Stimulated activated CD4-positive, alpha-beta T cell treated with anti-CD3 and anti-CD28 coated beads, Interleukin-2, amount 100 ng/mL, for 4 hours (primary cell): ENCODE measurements around the gene TBX2.
"Not testable (repeated sequence)": the region's sequence is repeated elsewhere in the genome, so short reads cannot be mapped to it uniquely, and the experiment has no call there.

ENCODE experiments used
- DNase-seq: peaks from one replicate; pipeline ENCODE4 v3.0.0-alpha.2; 2020; ENCODE audit warnings: low read depth

The TBX2 gene

DNA sequence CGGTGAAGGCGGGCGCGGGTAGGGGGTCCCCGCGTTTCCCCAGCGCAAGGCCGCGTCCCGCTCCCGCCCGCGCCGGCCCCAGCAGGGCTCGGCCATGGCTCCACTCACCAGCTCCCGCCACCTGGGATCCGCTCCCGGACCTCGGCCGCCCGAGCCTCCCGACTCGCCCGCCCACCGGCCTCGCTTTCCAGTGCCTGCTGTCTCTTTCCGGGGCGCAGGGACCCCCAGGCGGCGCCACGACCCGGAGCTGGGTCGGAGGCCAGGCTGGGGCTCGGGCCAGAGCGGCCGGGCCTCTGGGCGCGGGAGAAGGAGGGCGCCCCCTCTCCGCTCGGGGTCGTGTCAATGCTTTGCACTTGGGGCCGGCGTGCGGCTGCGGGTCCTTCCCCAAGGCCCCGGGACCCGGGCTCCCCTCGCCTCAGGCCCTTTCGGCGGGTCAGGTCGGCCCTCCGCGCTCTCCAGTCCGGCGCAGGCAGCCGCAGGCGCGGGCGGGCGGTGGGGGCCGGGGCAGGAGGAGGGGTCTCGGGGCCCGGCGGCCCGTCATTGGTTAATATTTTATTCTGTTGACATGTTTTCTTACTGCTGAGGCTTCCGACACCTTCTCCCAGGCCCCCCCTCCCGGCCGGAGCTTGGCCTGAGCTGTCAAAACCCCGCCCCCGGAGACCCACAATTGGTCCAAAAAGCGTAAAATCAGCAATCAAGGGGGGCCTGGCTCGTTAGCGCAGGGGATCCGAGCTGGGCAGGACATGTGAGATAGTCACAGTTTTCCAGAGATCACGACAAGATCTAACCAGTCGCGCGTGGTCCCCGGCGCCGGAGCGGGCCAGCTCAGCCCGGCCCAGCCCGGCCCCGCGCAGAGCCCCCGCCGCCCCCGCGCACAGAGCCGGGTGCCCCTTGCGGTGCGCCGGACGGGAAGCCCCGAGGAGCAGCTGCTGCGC is at the start of gene TBX2:
Gene TBX2 (plus strand): TSS at position 713 of the 935 bp plus-strand sequence. CDS start 334 bp downstream, outside the sequence.
- DNase-seq: no peak

GRCh38 chr17:61351745-61352407 is 47.8 kb upstream of the TBX2 start:
- DNase-seq: no peak

DNA sequence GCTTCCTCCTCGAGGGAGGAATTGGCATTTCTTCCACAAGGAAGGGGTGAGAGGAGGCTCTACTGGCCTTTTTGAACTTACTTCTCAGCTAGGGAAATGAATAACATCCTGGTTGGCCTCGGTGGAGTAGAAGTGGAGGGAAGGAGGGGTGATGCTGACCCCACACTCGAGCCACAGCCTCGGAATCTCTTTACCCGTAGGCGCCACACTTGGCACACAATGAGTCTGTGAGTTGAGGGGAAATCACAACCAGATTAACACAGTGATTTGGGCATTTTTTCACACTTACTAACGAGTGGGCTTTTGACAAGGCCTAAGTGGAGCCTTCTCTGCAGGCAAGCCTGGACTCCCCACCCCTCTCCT is 47.3 kb upstream of the TBX2 start:
- no peak for DNase-seq

DNA sequence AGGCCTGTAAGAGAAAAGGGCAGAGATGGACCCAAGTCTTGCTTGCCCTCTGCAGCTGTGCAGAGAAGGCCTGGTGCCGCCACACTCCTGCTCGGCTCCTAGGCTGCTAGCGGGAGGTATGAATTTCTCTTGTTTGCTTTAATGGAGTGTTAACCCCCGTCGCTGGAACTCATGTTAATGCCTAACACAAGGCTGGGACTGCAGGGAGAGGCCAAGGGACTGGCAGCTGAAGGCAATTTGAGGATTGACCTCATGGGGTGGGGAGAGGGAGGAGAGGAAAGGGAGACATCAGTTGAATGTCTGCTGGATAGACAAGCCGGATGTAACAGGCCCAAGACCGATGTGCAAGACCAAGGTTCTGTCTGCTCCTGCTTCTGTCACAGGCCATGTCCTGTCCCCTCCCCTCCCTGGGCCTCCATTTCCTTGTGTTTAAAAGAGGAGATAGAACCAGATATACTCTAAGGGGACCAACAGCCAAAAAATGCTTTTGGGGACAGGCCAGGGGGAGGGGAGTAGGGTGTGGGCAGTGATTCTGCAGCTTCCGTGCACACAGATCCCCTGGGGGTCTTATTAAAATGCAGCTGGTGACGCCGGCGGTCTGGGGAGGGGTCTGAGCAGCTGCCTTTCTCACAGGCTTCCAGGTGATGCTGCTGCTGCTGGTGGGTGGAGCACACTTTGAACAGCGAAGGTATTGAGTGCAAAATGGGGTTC is 46.7 kb upstream of the TBX2 start:
- DNase-seq: no peak

DNA sequence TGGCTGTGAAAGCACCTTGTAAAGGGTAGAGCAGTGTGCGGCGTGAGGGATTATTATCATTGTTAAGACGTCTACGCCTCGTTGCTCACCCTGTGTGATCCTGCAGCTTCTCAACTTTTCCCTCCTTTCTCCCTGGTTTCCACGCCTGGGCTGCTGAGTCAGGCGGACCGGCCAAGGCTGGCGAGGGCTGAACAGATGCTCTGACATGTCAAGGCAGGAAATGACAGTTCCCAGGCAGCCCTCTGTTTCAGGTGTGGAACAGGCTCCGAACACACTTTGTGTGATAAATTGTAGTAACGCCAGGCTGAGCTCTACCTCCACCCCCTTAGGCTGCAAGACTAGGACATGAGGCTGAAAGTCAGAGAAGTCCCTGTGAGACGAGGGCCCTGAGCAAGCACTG is 46.0 kb upstream of the TBX2 start:
- DNase-seq: no peak

- no peak for DNase-seq
These were observed 44.5 kb upstream of the TBX2 start for GRCh38 chr17:61354895-61355874.

DNA sequence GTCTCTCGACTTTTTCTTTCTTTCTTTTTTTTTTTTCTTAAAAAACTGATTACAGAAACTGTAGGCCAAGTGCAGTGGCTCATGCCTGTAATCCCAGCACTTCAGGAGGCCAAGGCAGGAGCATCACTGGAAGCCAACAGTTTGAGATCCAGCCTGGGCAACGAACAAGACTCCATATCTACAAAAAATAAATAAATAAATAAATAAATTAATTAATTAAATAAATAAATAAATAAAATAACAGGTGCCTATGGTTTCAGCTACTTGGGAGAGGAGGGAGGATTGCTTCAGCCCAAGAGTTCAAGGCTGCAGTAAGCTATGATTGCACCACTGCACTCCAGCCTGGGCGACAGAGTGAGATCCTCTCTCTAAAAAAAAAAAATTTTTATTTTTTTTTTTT is 42.6 kb upstream of the TBX2 start:
- not testable (repeated sequence) for DNase-seq

DNA sequence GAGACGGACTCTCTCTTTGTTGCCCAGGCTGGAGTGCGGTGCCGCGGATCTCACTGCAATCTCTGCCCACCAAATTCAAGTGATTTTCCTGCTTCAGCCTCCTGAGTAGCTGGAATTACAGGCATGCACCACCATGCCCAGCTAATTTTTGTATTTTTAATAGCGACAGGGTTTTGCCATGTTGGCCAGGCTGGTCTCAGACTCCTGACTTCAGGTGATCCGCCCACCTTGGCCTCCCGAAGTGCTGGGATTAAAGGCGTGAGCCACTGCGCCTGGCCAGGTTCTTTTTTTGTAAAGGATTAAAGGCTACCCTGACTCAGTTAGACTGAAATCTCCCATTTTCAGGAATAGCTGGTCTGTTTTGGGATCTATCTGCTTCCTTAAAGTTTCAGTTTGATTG is 40.1 kb upstream of the TBX2 start:
- DNase-seq: not testable (repeated sequence)

DNA sequence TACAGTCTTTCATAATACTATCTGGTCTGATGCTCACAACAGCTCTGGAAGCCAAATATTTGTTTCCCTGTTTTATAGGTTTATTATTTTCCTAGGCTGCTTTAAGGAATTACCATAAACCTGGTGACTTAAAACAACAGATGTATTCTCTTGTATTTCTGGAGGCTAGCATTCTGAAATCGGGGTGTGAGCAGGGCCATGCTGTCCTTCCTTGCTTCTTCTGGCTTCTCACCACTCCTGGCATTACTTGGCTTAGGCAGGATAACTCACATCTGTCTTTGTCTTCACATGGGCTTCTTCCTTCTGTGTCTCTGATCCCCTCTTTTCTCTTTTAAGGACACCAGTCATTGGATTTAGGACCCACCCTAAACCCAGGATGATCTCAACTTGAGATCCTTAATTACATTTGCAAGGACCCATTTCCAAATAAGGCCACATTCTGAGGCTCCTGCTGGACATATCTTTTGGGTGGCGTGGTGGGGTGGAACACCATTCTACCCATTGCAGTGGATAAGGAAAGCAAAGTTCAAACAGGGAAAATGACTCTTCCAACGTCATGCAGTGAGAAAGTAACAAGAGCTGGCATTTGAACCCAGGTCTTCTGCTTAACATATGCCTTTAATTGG is 39.2 kb upstream of the TBX2 start:
- no peak for DNase-seq

DNA sequence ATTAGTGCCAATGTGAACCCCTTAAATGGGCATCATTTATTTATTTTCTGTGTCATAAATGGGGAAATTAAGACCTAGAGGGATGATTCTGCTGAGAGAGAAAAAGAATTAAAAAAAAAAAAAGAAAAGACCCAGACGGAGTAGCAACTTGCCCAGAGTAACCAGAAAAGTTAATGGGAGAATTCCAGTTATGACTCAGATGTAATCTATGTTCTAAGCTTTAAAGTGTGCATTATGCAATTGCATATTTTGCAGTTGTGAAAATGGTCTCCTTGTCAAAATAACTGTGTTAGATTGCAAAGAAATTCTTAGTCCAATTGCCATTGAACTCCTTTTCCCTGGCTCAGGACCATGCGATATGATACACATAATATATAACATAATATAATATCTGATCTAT is 38.6 kb upstream of the TBX2 start:
- DNase-seq: no peak

- no peak for DNase-seq
These were observed 37.2 kb upstream of the TBX2 start for GRCh38 chr17:61362396-61362795.

DNA sequence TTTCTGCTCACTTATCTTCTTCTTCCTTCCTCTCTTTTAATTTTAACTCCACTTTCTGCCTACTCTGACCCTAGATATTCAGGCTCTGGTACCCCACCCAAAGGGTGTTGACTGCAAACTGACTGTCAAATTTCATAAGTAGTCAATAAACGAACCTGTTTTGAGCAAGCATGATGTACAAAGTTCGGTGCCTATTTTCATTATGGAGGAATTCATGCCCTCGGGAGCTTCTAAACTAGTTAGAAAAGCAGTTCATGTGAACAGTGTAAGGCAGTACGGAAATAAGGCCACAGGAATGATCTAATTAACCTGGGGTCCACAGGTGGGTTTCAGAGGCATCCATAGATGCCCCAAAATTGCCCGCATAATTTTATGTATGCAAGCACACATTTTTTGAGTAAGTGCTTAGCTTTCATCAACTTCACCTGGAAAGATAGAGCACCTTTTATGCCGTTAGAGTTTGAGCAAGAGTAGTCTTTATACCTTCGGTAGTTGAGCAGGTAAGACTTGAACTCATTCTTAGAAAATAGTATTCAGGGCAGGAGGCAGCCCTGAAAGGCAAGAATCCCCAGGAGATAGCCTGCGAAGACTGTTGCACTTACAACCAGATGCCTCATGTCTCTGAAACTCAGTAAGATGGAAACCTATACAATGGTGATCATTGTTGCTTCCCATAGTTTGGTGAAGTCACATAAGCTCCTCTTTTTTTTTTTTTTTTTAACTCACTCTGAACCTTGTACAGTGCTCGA is 36.6 kb upstream of the TBX2 start:
- no peak for DNase-seq

GRCh38 chr17:61363601-61364462 is 35.8 kb upstream of the TBX2 start:
- DNase-seq: no peak

DNA sequence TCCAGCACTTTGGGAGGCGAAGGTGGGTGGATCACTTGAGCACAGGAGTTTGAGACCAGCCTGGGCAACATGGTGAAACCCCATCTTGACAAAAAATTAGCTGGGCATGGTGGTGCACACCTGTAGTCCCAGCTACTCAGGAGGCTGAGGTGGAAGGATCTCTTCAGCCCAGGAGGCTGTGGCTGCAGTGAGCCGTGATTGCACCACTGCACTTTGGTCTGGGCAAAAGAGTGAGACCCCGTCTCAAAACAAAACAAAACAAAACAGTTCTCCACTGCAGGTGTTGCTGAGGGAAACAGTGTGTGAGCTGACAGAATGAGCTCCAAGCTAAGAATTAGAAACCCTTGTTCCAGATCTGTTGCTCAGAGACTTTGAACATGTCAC is 35.2 kb upstream of the TBX2 start:
- no peak for DNase-seq

GRCh38 chr17:61366076-61366714 is 33.4 kb upstream of the TBX2 start:
- no peak for DNase-seq

GRCh38 chr17:61366715-61367413 is 32.8 kb upstream of the TBX2 start:
- DNase-seq: no peak

GRCh38 chr17:61368049-61368831 is 31.4 kb upstream of the TBX2 start:
- no peak for DNase-seq
